Measurements from ENCODE around the gene SEC16A. TPM values are rescaled to one million over a fixed set of nuclear protein-coding genes. Genes with fewer than 3 reads are reported as not detected.

Gene SEC16A
- total RNA-seq, 2 donors from 2014 or later, result 94.7 to 111 TPM

DNA sequence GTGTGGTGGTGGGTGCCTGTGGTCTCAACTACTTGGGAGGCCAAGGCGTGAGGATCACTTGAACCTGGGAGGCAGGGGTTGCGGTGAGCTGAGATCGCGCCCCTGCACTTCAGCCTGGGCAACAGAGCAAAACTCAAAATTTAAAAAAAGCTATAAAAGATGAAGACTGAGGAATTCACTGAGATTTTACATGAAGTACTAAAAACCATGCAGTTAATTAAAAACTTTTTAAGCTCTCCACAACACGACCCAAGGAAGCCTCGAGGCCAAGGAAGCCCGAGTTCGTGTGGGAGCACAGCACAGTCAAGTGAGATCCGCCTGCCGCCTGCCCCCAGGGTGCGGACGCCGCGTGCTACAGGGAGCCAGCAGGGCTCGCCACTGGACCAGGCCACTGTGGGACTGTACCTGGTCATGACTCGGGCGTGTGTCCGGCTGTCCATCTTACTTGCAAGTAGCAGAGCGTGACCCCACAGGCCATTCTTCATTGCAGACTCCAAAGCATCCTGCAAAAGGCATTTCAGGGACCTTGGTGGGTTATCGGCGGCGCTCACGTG, 22.0 kb downstream of the SEC16A start:
- no peaks in the 10 kb centered on the region for H3K9me3 ChIP-seq
- H3K4me1 ChIP-seq (replicated peaks), result no peaks in the 10 kb centered on the region
- peaks cover 29 to 48% of the 10 kb centered on the region in 2 donors for H3K36me3 ChIP-seq
- TF ChIP-seq, protein P1, sequence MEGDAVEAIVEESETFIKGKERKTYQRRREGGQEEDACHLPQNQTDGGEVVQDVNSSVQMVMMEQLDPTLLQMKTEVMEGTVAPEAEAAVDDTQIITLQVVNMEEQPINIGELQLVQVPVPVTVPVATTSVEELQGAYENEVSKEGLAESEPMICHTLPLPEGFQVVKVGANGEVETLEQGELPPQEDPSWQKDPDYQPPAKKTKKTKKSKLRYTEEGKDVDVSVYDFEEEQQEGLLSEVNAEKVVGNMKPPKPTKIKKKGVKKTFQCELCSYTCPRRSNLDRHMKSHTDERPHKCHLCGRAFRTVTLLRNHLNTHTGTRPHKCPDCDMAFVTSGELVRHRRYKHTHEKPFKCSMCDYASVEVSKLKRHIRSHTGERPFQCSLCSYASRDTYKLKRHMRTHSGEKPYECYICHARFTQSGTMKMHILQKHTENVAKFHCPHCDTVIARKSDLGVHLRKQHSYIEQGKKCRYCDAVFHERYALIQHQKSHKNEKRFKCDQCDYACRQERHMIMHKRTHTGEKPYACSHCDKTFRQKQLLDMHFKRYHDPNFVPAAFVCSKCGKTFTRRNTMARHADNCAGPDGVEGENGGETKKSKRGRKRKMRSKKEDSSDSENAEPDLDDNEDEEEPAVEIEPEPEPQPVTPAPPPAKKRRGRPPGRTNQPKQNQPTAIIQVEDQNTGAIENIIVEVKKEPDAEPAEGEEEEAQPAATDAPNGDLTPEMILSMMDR (IDR thresholded peaks at IDR 0.05), result no peak
- no peak for TF ChIP-seq POLR2A (IDR thresholded peaks at IDR 0.05)
- TF ChIP-seq POLR2AphosphoS5 (IDR thresholded peaks at IDR 0.05), result no peak
- WGBS, result 95% methylated on average over 23 of the region's 23 CpGs
- H3K4me3 ChIP-seq, result no peak overlapping the region
- H3K27me3 ChIP-seq (replicated peaks; ENCODE audit: insufficient read depth), result no peaks in the 10 kb centered on the region
- intact Hi-C loops (cut with DNase I), result no loop called here
- H3K27ac ChIP-seq, result no peak overlapping the region
- no peak for DNase-seq (ENCODE audit: low spot score)

GRCh38 chr9:136459425-136459824, 23.4 kb downstream of the SEC16A start:
- H3K27me3 ChIP-seq (replicated peaks; ENCODE audit: insufficient read depth), result no peaks in the 10 kb centered on the region
- 93% methylated on average over 28 of the region's 28 CpGs for WGBS
- H3K36me3 ChIP-seq, result peaks cover 25 to 49% of the 10 kb centered on the region in 2 donors
- DNase-seq (ENCODE audit: low spot score), result no peak
- no peak for TF ChIP-seq POLR2AphosphoS5 (IDR thresholded peaks at IDR 0.05)
- TF ChIP-seq, protein P1 (IDR thresholded peaks at IDR 0.05), result no peak
- TF ChIP-seq POLR2A (IDR thresholded peaks at IDR 0.05), result no peak
- H3K4me3 ChIP-seq, result no peak overlapping the region
- no peaks in the 10 kb centered on the region for H3K4me1 ChIP-seq (replicated peaks)
- intact Hi-C loops (cut with DNase I), result no loop called here
- no peak overlapping the region for H3K27ac ChIP-seq
- no peaks in the 10 kb centered on the region for H3K9me3 ChIP-seq

DNA sequence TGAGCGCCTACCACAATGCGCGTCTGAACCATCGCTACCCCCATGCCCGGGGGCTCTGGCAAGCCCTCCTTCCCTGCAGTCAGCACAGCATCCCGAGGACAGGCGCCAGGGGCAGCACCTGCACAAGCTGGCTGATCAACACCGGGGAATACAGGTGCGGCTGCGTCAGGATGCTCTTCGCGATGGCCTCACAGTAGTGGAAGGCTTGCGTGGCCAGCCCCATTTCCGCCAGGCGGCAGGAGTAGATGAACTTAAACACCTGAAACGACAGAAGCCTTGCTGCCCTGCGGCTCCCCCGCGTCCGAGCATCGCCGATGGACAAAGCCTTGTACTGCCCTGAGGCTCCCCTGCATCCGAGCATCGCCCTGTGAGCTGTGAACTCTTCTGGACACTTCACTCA, 25.5 kb downstream of the SEC16A start:
- TF ChIP-seq POLR2A (IDR thresholded peaks at IDR 0.05), result no peak
- TF ChIP-seq POLR2AphosphoS5 (IDR thresholded peaks at IDR 0.05), result no peak
- TF ChIP-seq, protein P1 (IDR thresholded peaks at IDR 0.05), result no peak
- no peaks in the 10 kb centered on the region for H3K4me1 ChIP-seq (replicated peaks)
- WGBS, result 89% methylated on average over 23 of the region's 24 CpGs
- H3K27me3 ChIP-seq (replicated peaks; ENCODE audit: insufficient read depth), result no peaks in the 10 kb centered on the region
- DNase-seq (ENCODE audit: low spot score), result no peak
- H3K4me3 ChIP-seq, result no peak overlapping the region
- peaks cover 19 to 39% of the 10 kb centered on the region in 2 donors for H3K36me3 ChIP-seq
- H3K9me3 ChIP-seq, result no peaks in the 10 kb centered on the region
- intact Hi-C loops (cut with DNase I), result no loop called here
- no peak overlapping the region for H3K27ac ChIP-seq

GRCh38 chr9:136456258-136456657, 26.6 kb downstream of the SEC16A start:
- no peak overlapping the region for H3K27ac ChIP-seq
- no peaks in the 10 kb centered on the region for H3K4me1 ChIP-seq (replicated peaks)
- TF ChIP-seq POLR2A (IDR thresholded peaks at IDR 0.05), result no peak
- TF ChIP-seq, protein P1 (IDR thresholded peaks at IDR 0.05), result no peak
- no peak overlapping the region for H3K4me3 ChIP-seq
- peaks cover 19 to 47% of the 10 kb centered on the region in 2 donors for H3K36me3 ChIP-seq
- H3K27me3 ChIP-seq (replicated peaks; ENCODE audit: insufficient read depth), result no peaks in the 10 kb centered on the region
- H3K9me3 ChIP-seq, result no peaks in the 10 kb centered on the region
- WGBS, result 87% methylated on average over 8 of the region's 9 CpGs
- no peak for DNase-seq (ENCODE audit: low spot score)
- intact Hi-C loops (cut with DNase I), result no loop called here
